B cell (primary cell): ENCODE results near the gene FOXF1. TPM values are rescaled to one million over a fixed set of nuclear protein-coding genes. Genes with fewer than 3 reads are reported as not detected.

ENCODE experiments used
- ATAC-seq: fragments of 200-7000 bp; cut with Tn5 transposase; one replicate; pipeline ENCODE4 v1.10.0; 2021; ENCODE audit warnings: low read depth, mild to moderate bottlenecking, moderate number of reproducible peaks, moderate library complexity
- CTCF ChIA-PET: fragments of 350-600 bp; sonication (Branson Sonifier 250); formaldehyde crosslinking; loops from one replicate; lab custom pipeline; 2021; ENCODE audit warnings: antibody characterized with exemption, inconsistent platforms; lab: Charles Lee
- POLR2A ChIA-PET: fragments of 350-600 bp; sonication (Branson Sonifier 250); formaldehyde crosslinking; loops from one replicate; lab custom pipeline; 2021; ENCODE audit warnings: antibody characterized with exemption; lab: Charles Lee
- DNase-seq: peaks from one replicate; pipeline ENCODE4 v3.0.0; 2013
- H2AFZ ChIP-seq: 2 replicates; pipeline ENCODE4 v1.6.1; 2012; ENCODE audit warnings: mild to moderate bottlenecking, low read depth, low read length; ENCODE audit not compliant: insufficient read depth, poor library complexity, severe bottlenecking
- H3K27ac ChIP-seq, 2 donors: 1 replicate in 1 of 2; 2 replicates in 1 of 2; pipeline ENCODE4 v1.5.1; 2012 to 2013; ENCODE audit warnings: low read length in 2 of 2, mild to moderate bottlenecking in 2 of 2, moderate library complexity in 1 of 2
- H3K27me3 ChIP-seq, 4 experiments: fragments of 200-600 bp in 1 of 4; sonication (generic) in 1 of 4; replicated peaks in 1 of 4; 1 replicate in 2 of 4; 2 replicates in 2 of 4; pipeline versions ENCODE4 v1.6.1 to v1.7.0; 2013 to 2016; ENCODE audit warnings: low read length in 3 of 4, mild to moderate bottlenecking in 2 of 4, mixed read lengths in 1 of 4, moderate library complexity in 1 of 4; ENCODE audit not compliant: insufficient read depth in 4 of 4, control insufficient read depth in 3 of 4; ENCODE audit errors: control extremely low read depth in 1 of 4
- H3K36me3 ChIP-seq, 2 experiments: replicated peaks in 1 of 2; 1 replicate in 1 of 2; 2 replicates in 1 of 2; pipeline versions ENCODE4 v1.6.1 to v1.7.1; 2013; ENCODE audit warnings: low read length in 1 of 2; ENCODE audit not compliant: insufficient read depth in 2 of 2, control insufficient read depth in 1 of 2; ENCODE audit errors: control extremely low read depth in 1 of 2, extremely low read depth in 1 of 2
- H3K4me1 ChIP-seq, 2 donors: fragments of 200-600 bp in 1 of 2; sonication (generic) in 1 of 2; 1 replicate in 1 of 2; 2 replicates in 1 of 2; pipeline versions ENCODE4 v1.5.1 to v1.6.1; 2013 to 2017; ENCODE audit warnings: low read length in 2 of 2; ENCODE audit not compliant: control insufficient read depth in 2 of 2, insufficient read depth in 2 of 2
- H3K4me2 ChIP-seq: replicated peaks from 2 replicates; pipeline ENCODE3; 2012; ENCODE audit warnings: mild to moderate bottlenecking, low read depth, low read length; ENCODE audit not compliant: poor library complexity, severe bottlenecking
- H3K4me3 ChIP-seq, 5 experiments: fragments of 200-600 bp in 1 of 5; sonication (generic) in 1 of 5; 1 replicate in 3 of 5; 2 replicates in 2 of 5; pipeline versions ENCODE4 v1.5.1 to v1.7.0; 2011 to 2016; ENCODE audit warnings: low read length in 4 of 5, mild to moderate bottlenecking in 4 of 5, low read depth in 2 of 5, control low read depth in 1 of 5, moderate library complexity in 1 of 5; ENCODE audit not compliant: insufficient read depth in 1 of 5; ENCODE audit errors: control extremely low read depth in 1 of 5, extremely low read depth in 1 of 5
- H3K79me2 ChIP-seq: fragments of 200-600 bp; sonication (generic); one replicate; pipeline ENCODE4 v1.6.0; 2016; ENCODE audit warnings: low read length; ENCODE audit not compliant: control insufficient read depth, insufficient read depth
- H3K9ac ChIP-seq: fragments of 200-600 bp; sonication (generic); 2 replicates; pipeline ENCODE4 v1.6.1; 2017; ENCODE audit warnings: mild to moderate bottlenecking, low read length, moderate library complexity
- H3K9me3 ChIP-seq, 3 donors: one replicate each; pipeline versions ENCODE4 v1.6.1 to v1.7.1; 2013; ENCODE audit warnings: low read length in 2 of 3; ENCODE audit not compliant: control insufficient read depth in 2 of 3, insufficient read depth in 1 of 3; ENCODE audit errors: control extremely low read depth in 1 of 3
- H4K20me1 ChIP-seq: 2 replicates; pipeline ENCODE4 v1.6.0; 2012; ENCODE audit warnings: mild to moderate bottlenecking, low read length; ENCODE audit not compliant: insufficient read depth, control insufficient read depth, poor library complexity, severe bottlenecking
- H3K27ac Mint-ChIP-seq: one replicate; pipeline ENCODE4 v1.8.0; 2021; ENCODE audit warnings: mixed read lengths
- H3K27me3 Mint-ChIP-seq: one replicate; pipeline ENCODE4 v1.8.0; 2021; ENCODE audit warnings: mixed read lengths
- H3K4me1 Mint-ChIP-seq: one replicate; pipeline ENCODE4 v1.8.0; 2021; ENCODE audit warnings: mixed read lengths
- H3K4me3 Mint-ChIP-seq: one replicate; pipeline ENCODE4 v1.8.0; 2021; ENCODE audit warnings: mixed read lengths
- H3K9me3 Mint-ChIP-seq: one replicate; pipeline ENCODE4 v1.8.0; 2022; ENCODE audit warnings: mixed read lengths; ENCODE audit not compliant: insufficient read depth
- CTCF ChIP-seq: fragments of 200-600 bp; IDR thresholded peaks from one replicate; pipeline ENCODE4 v1.8.0; 2022; ENCODE audit warnings: antibody characterized with exemption, mild to moderate bottlenecking
- EZH2 ChIP-seq: IDR thresholded peaks from 2 replicates; pipeline ENCODE4 v1.6.1; 2012; ENCODE audit warnings: borderline replicate concordance, low read depth, mild to moderate bottlenecking, moderate library complexity, low read length; ENCODE audit not compliant: insufficient read depth, poor library complexity, severe bottlenecking
- WGBS: methylation state at CpG from one replicate; pipeline ENCODE4 v1.1.5; 2013; ENCODE audit warnings: missing lambda C conversion rate; ENCODE audit not compliant: insufficient coverage; 5-methylcytosine and 5-hydroxymethylcytosine counted together
- intact Hi-C: fragments of 100-400 bp; cut with micrococcal nuclease; formaldehyde crosslinking; loops from one replicate; pipeline ENCODE4 v1.10.0; 2022
- polyA plus RNA-seq: library from polyadenylated mRNA; depleted of rRNA; stranded (reverse); fragments of >200 nt; gene quantifications from 2 replicates; pipeline ENCODE4 v1.2.3, GENCODE V29; 2012
- total RNA-seq, 2 donors: library from RNA; stranded (reverse); fragments of 120-200 nt in 1 of 2; gene quantifications; 1 replicate in 1 of 2; 2 replicates in 1 of 2; pipeline versions ENCODE4 v1.2.3 to v1.2.4, GENCODE V29; 2013 to 2022

FOXF1 gene
- total and polyA plus RNA-seq, 2 donors (not counting 1 experiment from before 2014, with no cell fraction given): not detected

GRCh38 chr16:86501989-86502855, 8.1 kb upstream of the FOXF1 start:
- no peaks in the 10 kb centered on the region for H3K36me3 ChIP-seq
- H3K9me3 ChIP-seq: peaks cover 0 to 14% (median 0%) of the 10 kb centered on the region in 3 donors
- Mint-ChIP-seq H3K27ac (no peak overlapping the region), H3K27me3 (peaks cover 73% of the 10 kb centered on the region), H3K9me3 (no peaks in the 10 kb centered on the region), H3K4me3 (no peak overlapping the region), H3K4me1 (peaks cover 22% of the 10 kb centered on the region)
- 13% methylated on average over 15 of the region's 19 CpGs for WGBS
- H4K20me1 ChIP-seq: no peaks in the 10 kb centered on the region
- no peak overlapping the region for H2AFZ ChIP-seq
- no peak overlapping the region for H3K27ac ChIP-seq
- intact Hi-C loops: no loop called here
- DNase-seq (no peak), ATAC-seq (no peak)
- POLR2A ChIA-PET: no interaction called here
- TF ChIP-seq CTCF (no peak), EZH2 (no peak)
- H3K79me2 ChIP-seq: no peaks in the 10 kb centered on the region
- H3K4me2 ChIP-seq: no peak overlapping the region
- H3K9ac ChIP-seq: no peak overlapping the region
- CTCF ChIA-PET: no interaction called here
- H3K4me3 ChIP-seq: no peak overlapping the region
- peaks cover 19 to 37% of the 10 kb centered on the region in 2 donors for H3K4me1 ChIP-seq
- H3K27me3 ChIP-seq: peaks cover 0 to 90% (median 62%) of the 10 kb centered on the region in 4 experiments
